Erythroblast (primary cell): ENCODE results near the gene NOL4L.

Experiments used
- GATA1 ChIP-seq: IDR thresholded peaks from 2 replicates; pipeline ENCODE4 v1.6.1; 2011; ENCODE audit warnings: low read depth, mild to moderate bottlenecking, control low read depth, low read length, moderate library complexity
- POLR2A ChIP-seq: IDR thresholded peaks from 2 replicates; pipeline ENCODE4 v1.6.1; 2011; ENCODE audit warnings: mild to moderate bottlenecking, low read length

- TF ChIP-seq POLR2A, result no peak
- no peak for TF ChIP-seq GATA1
Observed at GRCh38 chr20:32465092-32465900, 119.8 kb downstream of the NOL4L start.
